GM18519 (cell line): Measurements from ENCODE around the gene TBC1D3B.
"Not testable (repeated sequence)": the region's sequence is repeated elsewhere in the genome, so short reads cannot be mapped to it uniquely, and the experiment has no call there.

Source experiments
- ATAC-seq: cut with Tn5 transposase; IDR thresholded peaks from one replicate; pipeline ENCODE4 v1.9.1; 2021; ENCODE audit warnings: mild to moderate bottlenecking, moderate library complexity; ENCODE audit not compliant: unreplicated experiment, low FRiP score

The TBC1D3B gene

DNA sequence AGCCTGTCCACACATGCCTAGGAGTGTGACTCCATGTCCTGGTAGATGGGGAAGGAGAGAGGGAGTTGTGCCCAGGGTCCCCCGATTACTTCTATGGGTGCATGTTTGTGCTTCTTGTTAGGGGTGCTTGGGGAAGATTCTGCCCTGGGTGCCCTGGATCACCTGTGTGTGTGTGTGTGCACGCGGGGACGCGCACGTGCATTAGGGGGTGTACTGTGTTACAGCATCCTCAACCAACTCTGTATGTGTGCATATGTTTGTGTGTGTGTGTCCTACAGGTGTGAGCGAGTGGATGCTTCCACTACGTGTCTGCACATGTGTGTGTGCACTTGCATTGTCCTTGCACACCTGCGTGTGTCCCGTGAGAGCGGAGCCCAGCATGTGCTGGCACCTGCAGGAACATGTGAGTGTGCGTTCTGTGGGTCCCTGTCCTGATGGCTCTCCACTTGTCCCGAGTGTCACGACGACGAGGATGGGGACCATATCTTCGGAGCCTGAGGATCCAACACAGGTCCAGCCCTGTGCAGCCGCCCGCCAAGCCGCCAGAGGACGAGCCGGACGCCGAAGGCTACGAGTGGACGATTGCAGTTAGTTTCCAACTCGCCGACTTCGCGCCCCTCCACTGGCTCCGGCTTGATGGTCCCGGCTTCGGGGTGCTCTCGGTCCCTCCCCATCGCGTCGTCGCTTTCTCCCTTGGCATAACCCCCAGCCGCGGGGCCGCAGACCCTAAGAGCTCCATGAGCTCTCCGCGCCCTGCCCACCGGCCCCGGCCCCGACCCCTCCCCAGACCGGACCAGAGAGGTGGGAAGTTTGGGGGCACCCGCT lies 6.0 kb upstream of the TBC1D3B start:
- no peak for ATAC-seq

DNA sequence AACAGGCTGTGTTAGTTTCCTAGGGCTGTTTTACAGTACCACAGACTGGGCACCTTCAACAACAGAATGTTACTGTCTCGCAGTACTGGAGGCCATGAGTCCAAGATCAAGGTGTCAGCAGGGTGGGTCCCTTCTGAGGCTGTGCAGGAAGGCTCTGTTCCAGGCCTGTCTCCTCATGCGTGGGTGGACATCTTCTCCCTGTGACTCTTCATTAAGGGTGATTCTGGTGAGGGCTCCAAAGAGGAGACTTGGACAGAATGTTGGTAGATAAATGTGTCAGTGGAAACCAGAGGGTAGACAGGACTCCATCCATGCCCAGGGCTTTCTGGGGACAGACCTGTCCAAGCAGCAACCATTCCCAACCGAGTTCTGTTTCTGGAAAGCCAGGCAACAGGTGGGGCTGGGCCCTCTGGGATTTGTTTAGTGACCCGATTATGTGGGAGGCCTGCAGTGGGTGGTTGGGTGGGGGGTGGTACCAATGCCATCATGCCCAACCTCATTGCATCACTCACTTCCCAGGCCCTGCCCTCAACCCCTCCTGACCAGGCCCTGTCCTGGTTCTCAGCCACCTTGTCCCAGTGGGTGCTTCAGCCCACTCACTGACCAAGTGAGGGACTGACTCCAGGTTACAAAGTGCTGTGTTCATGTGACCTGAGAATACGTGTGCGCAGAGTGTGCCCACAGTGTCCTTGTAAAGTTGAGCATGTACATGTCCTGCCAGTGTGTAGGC lies 5.2 kb upstream of the TBC1D3B start:
- ATAC-seq, result not testable (repeated sequence)

DNA sequence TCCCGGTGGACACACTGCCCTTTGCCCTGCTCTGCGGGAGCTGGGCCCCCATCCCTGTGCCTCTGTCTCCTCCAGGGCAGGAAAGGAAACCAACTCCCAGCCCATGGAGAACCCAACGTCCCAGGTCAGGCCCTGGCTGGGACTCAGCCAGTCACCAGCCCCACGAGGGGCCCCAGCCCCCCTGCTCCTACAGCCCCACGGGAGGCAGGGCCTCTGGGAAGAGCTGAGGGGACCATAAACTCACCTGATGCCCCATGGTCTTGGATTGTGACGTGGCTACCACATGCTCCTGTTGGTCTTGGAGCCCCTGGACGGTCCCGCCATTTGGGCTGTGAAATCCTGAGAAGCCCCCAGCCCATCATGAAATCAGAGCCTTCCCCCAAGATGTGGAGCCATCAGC lies 7.6 kb downstream of the TBC1D3B start:
- ATAC-seq, result not testable (repeated sequence)

DNA sequence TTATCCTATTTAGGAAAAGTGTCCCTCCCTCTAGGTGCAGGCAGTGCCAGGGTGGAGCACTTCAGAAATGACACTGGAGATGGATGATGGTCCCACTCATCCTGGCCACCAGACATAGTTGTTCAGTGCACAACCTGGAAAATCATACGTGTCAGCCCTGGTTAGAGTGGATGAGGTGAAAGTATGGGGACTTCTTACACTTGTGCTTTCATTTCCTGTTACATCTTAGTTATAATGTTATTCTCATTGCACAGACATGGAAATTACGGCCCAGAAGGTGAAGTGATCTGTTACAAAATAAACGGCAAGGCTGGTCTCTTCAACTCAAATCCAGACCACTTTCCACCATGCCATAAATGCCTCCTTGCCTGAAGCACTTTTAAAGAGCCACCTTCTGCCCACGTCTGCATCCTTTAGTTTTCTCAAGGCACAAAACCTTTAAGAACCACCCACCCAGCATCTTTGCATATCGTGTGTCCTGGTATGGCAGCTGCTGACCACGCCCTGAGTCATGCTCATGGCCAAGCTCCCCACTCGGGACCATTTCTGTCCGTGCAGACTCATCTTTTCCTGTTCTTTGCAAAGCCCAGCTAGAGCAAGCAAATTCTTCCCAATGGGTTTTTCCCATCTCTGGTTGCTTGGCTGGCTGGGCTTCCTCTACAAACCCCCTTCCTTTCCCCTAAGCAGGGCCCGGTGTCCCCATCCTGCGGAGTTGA lies 22.4 kb downstream of the TBC1D3B start:
- ATAC-seq, result no peak

DNA sequence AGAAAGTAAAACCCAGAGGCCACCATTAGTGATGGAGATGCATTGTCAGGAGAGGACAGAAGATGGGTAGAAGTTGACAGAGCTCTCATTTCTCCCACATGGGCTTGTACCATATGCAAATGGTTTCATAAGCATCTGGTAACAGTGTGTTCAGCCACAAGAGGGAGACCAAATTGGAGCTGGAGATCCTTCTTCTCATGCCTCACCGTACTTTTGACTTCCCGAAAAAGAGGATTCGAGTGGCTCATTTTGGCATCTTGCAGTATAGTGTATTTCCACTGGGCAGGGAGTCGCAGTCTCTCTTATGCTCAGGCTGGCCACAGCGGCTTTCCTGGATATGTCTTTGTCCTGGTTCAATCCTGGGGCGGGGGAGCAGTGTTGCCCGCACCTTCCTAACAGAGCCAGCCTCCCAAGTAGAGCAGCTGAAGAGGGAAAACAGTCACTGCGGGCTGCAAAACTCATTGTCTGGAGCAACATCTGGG lies 23.8 kb downstream of the TBC1D3B start:
- ATAC-seq, result no peak

DNA sequence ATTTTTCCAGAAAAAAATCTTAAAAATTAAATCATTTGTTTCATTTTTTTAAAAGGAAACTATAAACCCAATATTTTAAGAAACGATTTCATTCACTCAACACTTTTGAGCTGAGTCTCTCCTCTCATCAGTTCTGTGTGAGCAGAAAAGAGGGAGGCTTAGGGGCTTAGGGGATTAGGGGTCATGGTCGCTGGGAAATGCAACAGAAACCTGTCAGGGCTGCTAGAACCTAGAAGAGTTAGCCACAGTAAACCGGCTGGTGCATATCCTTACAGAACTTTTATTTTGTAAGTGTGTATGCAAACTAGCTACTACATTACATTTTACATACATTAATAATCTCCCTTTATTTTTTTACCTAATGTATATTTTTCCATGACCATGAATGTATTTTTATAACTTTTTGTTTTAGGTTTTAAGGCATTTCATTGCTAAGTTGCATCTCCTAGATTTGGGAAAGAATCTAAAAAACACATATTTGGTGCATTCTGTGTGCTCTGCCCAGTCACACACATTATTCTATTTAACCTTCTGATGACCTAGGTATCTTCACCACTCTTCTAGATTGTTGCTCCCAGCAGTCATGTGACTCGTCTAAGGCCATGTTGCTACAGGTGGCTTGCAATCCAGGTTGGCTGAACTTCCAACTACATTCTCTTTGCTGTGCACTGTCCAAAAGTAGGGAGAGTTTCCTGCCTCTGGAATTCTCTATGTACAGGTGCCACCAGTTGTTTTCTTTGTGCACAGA lies 24.4 kb downstream of the TBC1D3B start:
- ATAC-seq, result no peak

DNA sequence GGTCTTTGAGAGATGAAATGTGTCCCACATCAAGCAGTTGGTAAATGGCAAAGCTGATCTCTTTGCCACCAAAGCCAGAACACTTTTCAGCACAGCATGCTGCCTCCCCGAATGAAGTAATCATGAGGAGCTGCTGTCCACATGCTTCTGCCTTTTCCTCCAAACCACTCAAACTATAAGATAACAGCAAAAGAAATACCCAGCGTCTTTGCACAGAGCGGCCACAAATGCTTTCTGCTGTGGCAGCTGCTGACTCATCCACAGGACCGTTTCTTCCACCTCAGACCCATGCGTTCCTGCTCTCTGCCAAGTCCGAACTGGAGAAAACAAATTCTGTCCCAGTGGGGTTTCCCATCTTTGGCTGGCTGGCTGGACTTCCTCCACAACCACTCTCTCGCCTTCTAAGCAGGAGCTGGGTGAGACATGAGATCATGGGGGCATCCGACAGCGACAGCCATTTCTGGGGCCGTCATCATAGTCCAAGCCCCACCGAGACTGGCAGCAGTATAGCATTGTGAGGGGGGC lies 27.1 kb downstream of the TBC1D3B start:
- no peak for ATAC-seq

DNA sequence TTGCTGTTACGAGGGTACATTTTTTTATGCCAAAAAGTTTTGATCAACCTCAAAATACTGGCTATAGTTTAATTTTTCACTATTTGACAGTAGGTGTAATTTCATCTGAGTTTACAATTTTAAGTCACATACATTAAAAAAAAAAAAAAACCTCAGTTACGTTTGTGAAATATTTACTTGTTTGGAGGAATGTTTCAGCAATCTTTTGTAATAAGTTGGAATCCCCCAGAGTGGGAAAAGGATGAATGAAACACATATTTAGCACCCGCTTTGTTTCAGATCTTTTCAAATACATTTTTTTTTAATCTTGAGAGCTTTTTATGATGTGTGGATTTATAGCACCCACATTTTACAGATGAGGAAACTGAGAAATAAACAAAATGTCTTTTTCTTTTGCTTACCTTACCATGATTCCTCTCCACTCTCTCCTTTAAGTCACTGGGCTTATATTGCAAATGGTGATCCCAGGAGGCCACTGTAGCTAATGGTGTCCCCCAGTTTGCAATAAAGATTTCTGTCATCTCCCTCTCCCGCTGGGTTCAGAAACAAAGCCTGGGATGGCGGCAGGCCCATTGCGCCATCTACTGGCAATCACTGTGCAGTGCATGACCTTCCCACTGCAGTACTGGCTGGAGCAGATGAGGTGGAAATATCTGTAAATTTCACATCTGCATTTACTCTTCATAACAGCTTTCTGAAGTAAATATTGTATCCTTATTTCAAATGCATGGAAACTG lies 27.7 kb downstream of the TBC1D3B start:
- ATAC-seq, result no peak

DNA sequence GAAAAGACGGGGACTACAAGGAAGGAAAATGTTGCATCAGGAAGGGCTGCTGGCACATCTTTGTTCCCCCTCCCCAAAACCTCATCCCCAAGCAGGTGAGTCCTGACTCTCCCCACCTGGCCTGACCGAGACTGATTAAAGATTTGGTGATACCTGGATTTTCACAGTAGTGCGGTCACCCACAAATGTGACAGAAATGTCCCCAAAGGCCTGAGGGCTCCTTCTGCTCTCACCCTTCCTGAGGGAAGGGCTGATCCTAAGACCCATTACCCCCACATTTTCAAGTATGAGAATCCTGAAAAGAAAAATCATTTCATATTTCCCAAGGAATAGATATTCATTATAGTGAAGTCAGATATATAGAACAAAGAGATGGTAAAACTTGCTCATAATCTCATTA lies 28.8 kb downstream of the TBC1D3B start:
- ATAC-seq, result no peak

DNA sequence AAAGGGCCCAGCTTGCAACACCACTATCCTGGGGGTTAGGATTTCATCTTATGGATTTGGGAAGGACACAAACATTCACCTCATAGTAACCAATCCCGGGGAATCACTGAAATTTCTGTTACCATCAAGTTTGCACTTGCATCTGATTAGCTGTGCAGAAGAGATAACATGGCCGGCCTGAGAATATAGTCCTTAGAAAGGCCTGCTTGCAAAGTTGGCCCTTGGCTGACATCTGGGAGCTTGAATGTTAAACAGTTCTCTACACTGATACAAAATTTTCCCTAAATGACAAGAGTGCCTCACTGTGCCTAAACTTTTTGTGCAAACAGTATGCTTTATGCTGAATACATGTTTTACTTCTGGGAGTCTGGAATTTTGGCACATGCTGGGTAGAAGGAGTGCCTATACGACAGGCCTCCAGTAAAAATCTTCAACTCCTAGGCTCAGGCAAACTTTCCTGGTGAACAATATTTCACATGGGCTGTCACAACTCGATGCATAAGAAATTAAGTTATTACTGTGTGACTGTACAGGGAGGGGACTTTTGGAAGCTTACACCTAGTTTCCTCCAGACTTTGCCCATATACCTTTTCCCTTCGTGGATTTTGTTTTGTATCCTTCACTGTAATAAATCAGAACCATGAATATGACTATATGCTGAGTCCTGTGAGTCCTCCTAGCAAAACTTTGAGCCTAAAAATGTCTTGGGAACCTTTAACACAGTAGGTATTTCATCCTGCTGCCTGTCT lies 31.3 kb downstream of the TBC1D3B start:
- no peak for ATAC-seq

DNA sequence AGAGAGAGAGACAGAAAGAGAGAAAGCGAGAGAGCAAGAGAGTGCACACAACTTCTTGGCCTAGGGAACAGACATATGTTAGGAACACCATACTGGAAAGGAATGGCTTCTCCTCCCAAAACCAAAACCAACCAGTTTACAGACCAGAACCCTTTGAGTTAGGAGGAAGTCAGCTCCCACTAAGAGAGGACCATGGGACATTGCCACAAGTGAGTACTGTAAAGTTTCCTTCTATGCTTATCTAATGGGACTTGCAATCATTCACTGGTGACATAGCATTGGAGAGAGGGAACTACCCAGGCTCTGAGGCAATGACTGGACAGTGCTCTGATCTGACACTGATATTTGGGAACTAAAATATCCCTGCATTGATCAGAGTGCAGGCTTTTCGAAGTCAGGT lies 32.4 kb downstream of the TBC1D3B start:
- no peak for ATAC-seq

DNA sequence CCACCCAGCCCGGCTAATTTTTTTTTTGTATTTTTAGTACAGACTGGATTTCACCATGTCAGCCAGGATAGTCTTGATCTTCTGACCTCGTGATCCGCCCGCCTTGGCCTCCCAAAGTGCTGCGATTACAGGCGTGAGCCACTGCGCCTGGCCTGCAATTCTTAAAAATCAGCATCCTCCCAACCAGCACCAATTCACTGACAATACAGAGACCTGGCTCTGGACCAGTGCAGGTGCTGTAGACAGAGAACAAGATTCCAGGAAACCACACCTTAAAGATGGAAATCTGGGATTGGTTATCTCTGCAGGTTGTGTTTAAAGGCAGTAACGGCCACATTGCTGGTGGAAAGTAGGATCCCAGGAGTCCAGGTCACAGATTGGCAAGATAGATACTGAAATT lies 33.6 kb downstream of the TBC1D3B start:
- ATAC-seq, result no peak

DNA sequence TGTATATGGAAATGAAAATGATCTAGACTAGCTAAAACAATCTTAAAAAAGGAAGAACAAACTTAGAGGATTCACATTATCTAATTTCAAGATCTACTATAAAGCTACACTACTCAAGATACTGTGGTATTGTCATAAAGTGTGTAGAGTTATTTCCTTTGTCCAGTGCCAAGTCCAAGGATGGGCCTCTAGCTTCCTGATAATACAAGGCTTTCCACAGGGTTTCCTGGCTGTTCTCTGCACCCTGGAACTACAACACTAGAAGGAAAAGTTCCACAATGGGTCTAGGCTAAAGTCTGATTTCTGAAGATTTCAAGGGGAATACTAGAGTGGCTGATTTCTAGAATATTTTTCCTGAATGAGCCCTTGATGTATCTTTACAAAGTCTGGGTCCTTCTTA lies 34.2 kb downstream of the TBC1D3B start:
- ATAC-seq, result no peak

DNA sequence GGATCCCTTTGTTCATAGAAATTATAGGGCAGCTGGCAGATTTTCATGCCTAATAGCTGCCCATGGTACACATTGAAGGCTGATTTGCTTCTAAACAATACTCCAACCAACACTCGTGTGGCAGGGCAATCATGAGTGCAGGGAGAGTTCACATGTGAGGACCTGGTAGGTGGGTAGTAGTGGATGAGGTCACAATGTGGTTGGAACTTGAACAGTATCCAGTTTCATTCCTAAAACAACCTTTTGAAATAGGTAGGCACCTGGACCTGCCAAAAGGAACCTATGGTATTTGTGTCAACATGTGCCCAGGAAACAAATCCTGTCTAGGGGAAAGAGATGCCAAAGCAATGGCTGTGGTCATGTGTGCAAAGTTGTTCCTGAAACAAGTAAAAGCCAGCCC lies 40.0 kb downstream of the TBC1D3B start:
- ATAC-seq, result no peak

DNA sequence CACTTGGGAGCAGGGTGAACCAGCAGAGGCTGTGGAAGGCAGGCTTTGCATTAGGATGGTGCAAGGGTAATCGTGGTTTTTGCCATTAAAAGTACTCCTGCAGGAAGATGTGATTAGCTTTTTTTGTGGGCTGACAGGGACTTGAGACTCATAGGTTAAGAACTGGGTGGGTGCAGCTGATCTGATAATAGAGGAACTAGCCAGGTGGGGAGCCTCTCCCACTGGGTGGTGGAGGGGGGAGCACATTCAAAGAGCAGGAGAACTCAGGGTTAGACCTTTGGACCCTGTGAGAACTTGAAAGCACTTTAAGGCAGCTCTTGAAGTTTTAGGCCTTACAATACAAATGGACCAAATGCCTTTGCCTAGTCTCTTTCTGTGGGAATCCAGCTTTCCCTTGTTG lies 40.4 kb downstream of the TBC1D3B start:
- ATAC-seq, result no peak

DNA sequence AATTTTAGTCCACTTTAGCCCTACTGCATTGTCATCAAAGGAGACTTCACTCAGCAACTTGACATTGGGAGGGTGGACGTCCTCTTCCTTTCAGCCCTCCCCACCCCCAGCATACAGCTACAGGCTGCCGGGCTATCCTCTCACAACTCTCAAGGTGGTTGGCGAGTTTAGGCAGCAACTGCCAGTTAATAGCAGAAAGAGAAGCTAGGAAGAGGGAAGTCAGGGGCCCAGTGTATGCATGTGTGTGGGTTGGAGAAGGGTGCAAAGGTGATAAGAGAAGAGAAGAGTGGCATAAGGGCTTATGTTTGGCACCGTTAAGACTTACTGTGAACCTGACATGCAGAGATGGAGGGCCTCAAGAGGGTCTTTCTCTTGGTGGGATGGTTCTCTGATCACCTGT lies 41.0 kb downstream of the TBC1D3B start:
- ATAC-seq, result no peak

DNA sequence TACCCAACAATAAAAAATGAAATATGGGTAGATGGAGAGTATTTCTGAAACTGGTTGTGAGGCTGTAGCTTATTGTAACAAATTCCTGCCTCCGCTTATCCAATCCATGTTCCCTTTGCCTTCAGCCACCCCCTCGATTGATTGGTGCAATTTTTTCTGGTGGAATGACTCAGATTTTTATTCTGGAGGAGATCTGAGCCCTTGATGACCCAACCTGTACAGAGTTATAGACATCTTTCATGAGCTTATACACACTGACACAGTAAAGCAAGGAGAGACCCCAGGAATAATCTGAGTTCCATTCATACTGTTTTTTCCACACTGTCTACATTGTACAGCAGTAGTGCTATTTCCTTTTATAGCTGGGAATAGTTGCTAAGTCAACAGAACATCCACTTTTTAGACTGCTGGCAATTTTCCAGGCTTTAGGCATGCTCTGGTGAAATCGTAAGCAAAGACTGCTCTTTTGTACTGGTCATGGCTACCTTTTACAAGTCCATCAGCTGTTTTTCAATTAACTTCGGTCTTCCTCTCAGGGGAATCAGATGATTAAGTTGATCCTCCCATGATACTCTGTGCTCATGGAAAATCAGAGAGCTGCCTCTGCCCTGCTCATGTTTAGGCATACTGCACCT lies 42.7 kb downstream of the TBC1D3B start:
- ATAC-seq, result no peak

DNA sequence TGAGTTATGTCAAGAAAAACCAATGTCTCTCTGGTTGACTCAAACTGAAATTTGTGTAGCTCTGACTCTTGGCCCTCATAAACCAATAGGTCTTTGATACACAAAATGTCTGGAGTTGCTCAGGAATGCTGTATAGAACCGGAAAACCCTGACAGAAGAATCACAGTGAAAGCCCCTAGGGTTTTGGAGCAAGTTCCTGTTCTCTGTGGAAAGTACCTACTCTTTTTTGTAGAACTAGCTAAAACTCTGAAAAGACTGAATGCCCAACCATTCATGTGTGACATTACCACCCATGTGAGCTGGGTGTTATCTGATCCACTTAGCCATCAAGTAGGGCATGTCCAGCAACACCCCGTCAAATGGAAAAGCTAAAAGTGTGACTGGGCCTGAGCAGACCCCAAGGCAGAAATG lies 44.0 kb downstream of the TBC1D3B start:
- ATAC-seq, result no peak
